Loucy (cell line): ENCODE measurements around the gene ATP13A5.

Experiments
- H2AFZ ChIP-seq: fragments of 200-600 bp; sonication (generic); 2 replicates; pipeline ENCODE4 v1.6.0; 2016; ENCODE audit warnings: antibody characterized with exemption, mild to moderate bottlenecking, low read length, moderate library complexity
- H3F3A ChIP-seq: fragments of 200-600 bp; 2 replicates; pipeline ENCODE4 v1.6.0; 2016; ENCODE audit warnings: antibody characterized with exemption, low read depth, mild to moderate bottlenecking
- H3K27me3 ChIP-seq: fragments of 200-600 bp; sonication (generic); 2 replicates; pipeline ENCODE4 v1.6.1; 2014; ENCODE audit warnings: low read length, mild to moderate bottlenecking; ENCODE audit not compliant: insufficient read depth, poor library complexity, severe bottlenecking
- H3K36me3 ChIP-seq: fragments of 200-600 bp; sonication (generic); 2 replicates; pipeline ENCODE4 v1.6.1; 2016; ENCODE audit warnings: low read length; ENCODE audit not compliant: insufficient read depth
- H3K4me1 ChIP-seq: fragments of 200-600 bp; sonication (generic); 2 replicates; pipeline ENCODE4 v1.5.1; 2014; ENCODE audit warnings: low read length, mild to moderate bottlenecking; ENCODE audit not compliant: insufficient read depth, poor library complexity, severe bottlenecking
- H3K4me2 ChIP-seq: fragments of 200-600 bp; sonication (generic); 2 replicates; pipeline ENCODE4 v1.6.0; 2014; ENCODE audit warnings: antibody characterized with exemption, low read length, low read depth, mild to moderate bottlenecking; ENCODE audit not compliant: poor library complexity, severe bottlenecking
- H3K4me3 ChIP-seq: fragments of 200-600 bp; sonication (generic); 2 replicates; pipeline ENCODE4 v1.5.1; 2014; ENCODE audit warnings: low read length, mild to moderate bottlenecking, mixed read lengths; ENCODE audit not compliant: poor library complexity, severe bottlenecking
- H3K79me2 ChIP-seq: fragments of 200-600 bp; sonication (generic); 2 replicates; pipeline ENCODE4 v1.6.1; 2014; ENCODE audit warnings: low read length; ENCODE audit not compliant: insufficient read depth
- H3K9ac ChIP-seq: fragments of 200-600 bp; sonication (generic); 2 replicates; pipeline ENCODE4 v1.6.0; 2014; ENCODE audit warnings: mild to moderate bottlenecking, low read depth, low read length, moderate library complexity; ENCODE audit not compliant: poor library complexity, severe bottlenecking
- H3K9me2 ChIP-seq: fragments of 200-600 bp; sonication (generic); replicated peaks from 2 replicates; pipeline ENCODE4 v1.6.1; 2016; ENCODE audit warnings: low read depth, low read length, mixed read lengths
- H3K9me3 ChIP-seq: fragments of 200-600 bp; sonication (generic); 2 replicates; pipeline ENCODE4 v1.6.1; 2014; ENCODE audit warnings: mild to moderate bottlenecking, antibody characterized with exemption, low read length, low read depth; ENCODE audit not compliant: insufficient read depth
- H4K20me1 ChIP-seq: fragments of 200-600 bp; sonication (generic); 2 replicates; pipeline ENCODE4 v1.6.0; 2014; ENCODE audit warnings: antibody characterized with exemption, low read length, mild to moderate bottlenecking; ENCODE audit not compliant: insufficient read depth, poor library complexity, severe bottlenecking
- EZH2phosphoT487 ChIP-seq: fragments of 200-600 bp; IDR thresholded peaks from 2 replicates; pipeline ENCODE4 v1.6.1; 2018; ENCODE audit warnings: antibody characterized with exemption, mild to moderate bottlenecking, moderate library complexity, borderline replicate concordance
- TF ChIP-seq, protein P1 (sequence below): fragments of 200-600 bp; sonication (generic); conservative IDR thresholded peaks from 2 replicates; pipeline ENCODE4 v1.5.1; 2014; ENCODE audit warnings: mild to moderate bottlenecking, antibody characterized with exemption, low read length

The ATP13A5 gene

GRCh38 chr3:193377591-193377990 is 962 bp downstream of the ATP13A5 start:
- Histone ChIP-seq H3K36me3 (no peaks in the 10 kb centered on the region), H3K79me2 (no peaks in the 10 kb centered on the region), H3K4me1 (no peaks in the 10 kb centered on the region), H3K9me2 (no peaks in the 10 kb centered on the region), H3F3A (no peaks in the 10 kb centered on the region), H3K4me3 (no peak overlapping the region), H3K27me3 (no peaks in the 10 kb centered on the region), H2AFZ (no peak overlapping the region), H3K9ac (no peak overlapping the region), H4K20me1 (no peaks in the 10 kb centered on the region), H3K9me3 (no peaks in the 10 kb centered on the region), H3K4me2 (no peak overlapping the region)
- TF ChIP-seq EZH2phosphoT487: no peak
- TF ChIP-seq, protein P1, sequence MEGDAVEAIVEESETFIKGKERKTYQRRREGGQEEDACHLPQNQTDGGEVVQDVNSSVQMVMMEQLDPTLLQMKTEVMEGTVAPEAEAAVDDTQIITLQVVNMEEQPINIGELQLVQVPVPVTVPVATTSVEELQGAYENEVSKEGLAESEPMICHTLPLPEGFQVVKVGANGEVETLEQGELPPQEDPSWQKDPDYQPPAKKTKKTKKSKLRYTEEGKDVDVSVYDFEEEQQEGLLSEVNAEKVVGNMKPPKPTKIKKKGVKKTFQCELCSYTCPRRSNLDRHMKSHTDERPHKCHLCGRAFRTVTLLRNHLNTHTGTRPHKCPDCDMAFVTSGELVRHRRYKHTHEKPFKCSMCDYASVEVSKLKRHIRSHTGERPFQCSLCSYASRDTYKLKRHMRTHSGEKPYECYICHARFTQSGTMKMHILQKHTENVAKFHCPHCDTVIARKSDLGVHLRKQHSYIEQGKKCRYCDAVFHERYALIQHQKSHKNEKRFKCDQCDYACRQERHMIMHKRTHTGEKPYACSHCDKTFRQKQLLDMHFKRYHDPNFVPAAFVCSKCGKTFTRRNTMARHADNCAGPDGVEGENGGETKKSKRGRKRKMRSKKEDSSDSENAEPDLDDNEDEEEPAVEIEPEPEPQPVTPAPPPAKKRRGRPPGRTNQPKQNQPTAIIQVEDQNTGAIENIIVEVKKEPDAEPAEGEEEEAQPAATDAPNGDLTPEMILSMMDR: no peak

DNA sequence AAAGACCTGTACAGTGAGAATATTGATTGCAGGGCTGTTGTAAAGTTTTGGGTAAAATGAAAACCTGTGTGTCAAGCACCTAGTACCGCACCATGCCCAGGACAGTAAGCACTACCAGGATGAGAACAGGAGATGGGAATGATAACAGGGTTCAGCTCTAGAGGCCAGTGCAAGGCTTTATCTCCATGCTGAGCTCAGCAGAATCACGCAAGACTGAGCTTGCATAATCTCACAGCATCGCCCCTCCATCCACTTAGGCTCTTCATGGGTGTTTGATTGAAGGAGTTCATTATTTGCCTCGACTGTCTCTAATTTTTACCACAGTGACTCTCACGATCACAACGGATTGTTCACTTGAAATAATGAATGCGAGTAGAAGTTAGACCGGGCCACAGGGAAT is 2.9 kb downstream of the ATP13A5 start:
- TF ChIP-seq EZH2phosphoT487: no peak
- TF ChIP-seq, protein P1: no peak
- no peaks in the 10 kb centered on the region for H3K4me1 ChIP-seq
- H4K20me1 ChIP-seq: no peaks in the 10 kb centered on the region
- H3K4me3 ChIP-seq: no peak overlapping the region
- no peaks in the 10 kb centered on the region for H3K36me3 ChIP-seq
- H3K9me2 ChIP-seq: no peaks in the 10 kb centered on the region
- H3F3A ChIP-seq: no peaks in the 10 kb centered on the region
- no peak overlapping the region for H2AFZ ChIP-seq
- no peak overlapping the region for H3K9ac ChIP-seq
- no peaks in the 10 kb centered on the region for H3K79me2 ChIP-seq
- no peaks in the 10 kb centered on the region for H3K27me3 ChIP-seq
- no peak overlapping the region for H3K4me2 ChIP-seq
- H3K9me3 ChIP-seq: no peaks in the 10 kb centered on the region

GRCh38 chr3:193372783-193373182 is 5.8 kb downstream of the ATP13A5 start:
- no peak overlapping the region for H3K4me2 ChIP-seq
- H3K36me3 ChIP-seq: no peaks in the 10 kb centered on the region
- no peaks in the 10 kb centered on the region for H3K9me2 ChIP-seq
- H4K20me1 ChIP-seq: no peaks in the 10 kb centered on the region
- no peaks in the 10 kb centered on the region for H3K79me2 ChIP-seq
- H3K4me1 ChIP-seq: no peaks in the 10 kb centered on the region
- H3K9me3 ChIP-seq: no peaks in the 10 kb centered on the region
- H3K9ac ChIP-seq: no peak overlapping the region
- no peak overlapping the region for H3K4me3 ChIP-seq
- no peak for TF ChIP-seq EZH2phosphoT487
- TF ChIP-seq, protein P1: no peak
- no peak overlapping the region for H2AFZ ChIP-seq
- H3F3A ChIP-seq: no peaks in the 10 kb centered on the region
- H3K27me3 ChIP-seq: no peaks in the 10 kb centered on the region
